Endothelial cell of umbilical vein (primary cell): Measurements from ENCODE around the gene MESP2.

Experiments used
- EZH2 ChIP-seq: IDR thresholded peaks from 2 replicates; pipeline ENCODE4 v1.6.1; 2012; ENCODE audit warnings: borderline replicate concordance, low read depth, mild to moderate bottlenecking, moderate library complexity, low read length, inconsistent platforms; ENCODE audit not compliant: severe bottlenecking
- GATA2 ChIP-seq: IDR thresholded peaks from 2 replicates; pipeline ENCODE4 v1.7.0; 2011; ENCODE audit warnings: low read depth, mild to moderate bottlenecking, moderate library complexity, mixed read lengths, low read length; ENCODE audit not compliant: insufficient read length, insufficient read depth
- JUN ChIP-seq: IDR thresholded peaks from 2 replicates; pipeline ENCODE4 v1.6.1; 2011; ENCODE audit warnings: borderline replicate concordance, low read depth; ENCODE audit not compliant: insufficient read length, insufficient read depth
- MYC ChIP-seq: IDR thresholded peaks from one replicate; pipeline ENCODE4 v1.6.1; 2011; ENCODE audit warnings: mild to moderate bottlenecking, low read depth, low read length
- POLR2A ChIP-seq: IDR thresholded peaks from 2 replicates; pipeline ENCODE4 v1.6.1; 2012; ENCODE audit warnings: low read depth, mild to moderate bottlenecking, control low read depth, low read length
- POLR2AphosphoS5 ChIP-seq: IDR thresholded peaks from 2 replicates; pipeline ENCODE4 v1.6.1; 2012; ENCODE audit warnings: low read depth, mild to moderate bottlenecking, control low read depth, low read length, moderate library complexity; ENCODE audit not compliant: insufficient read depth
- TF ChIP-seq, protein P1 (sequence below): IDR thresholded peaks from 2 replicates; pipeline ENCODE4 v1.6.1; 2011; ENCODE audit not compliant: insufficient read depth, insufficient read length
- TF ChIP-seq, protein P2 (sequence below), 2 donors: IDR thresholded peaks; 1 replicate in 1 of 2; 2 replicates in 1 of 2; pipeline ENCODE4 v1.5.1; 2011; ENCODE audit warnings: low read length in 2 of 2, mild to moderate bottlenecking in 2 of 2, moderate library complexity in 2 of 2, control low read depth in 1 of 2, inconsistent platforms in 1 of 2, low read depth in 1 of 2; ENCODE audit not compliant: insufficient read depth in 1 of 2; ENCODE audit errors: extremely low read depth in 1 of 2

DNA sequence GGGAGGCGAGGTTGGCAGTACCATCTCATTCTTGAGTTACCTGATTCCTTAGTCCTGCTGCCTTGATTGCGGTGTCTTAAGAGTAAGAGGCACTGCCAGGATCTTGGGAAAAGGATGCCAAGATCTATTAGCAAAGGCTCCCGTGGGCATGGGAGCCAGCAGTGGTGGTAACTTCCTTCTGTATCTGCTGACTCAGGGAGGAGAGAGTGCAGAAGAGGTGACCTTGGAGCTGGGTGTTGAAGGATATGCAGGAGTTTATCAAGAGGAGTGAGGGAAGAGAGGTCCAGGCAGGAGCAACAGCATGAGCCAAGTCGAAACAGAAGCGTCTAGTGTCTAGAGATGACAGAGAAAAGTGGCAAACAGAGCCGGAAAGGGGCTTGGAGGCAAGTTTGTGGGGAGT lies 4.5 kb downstream of the MESP2 start:
- TF ChIP-seq, protein P1, sequence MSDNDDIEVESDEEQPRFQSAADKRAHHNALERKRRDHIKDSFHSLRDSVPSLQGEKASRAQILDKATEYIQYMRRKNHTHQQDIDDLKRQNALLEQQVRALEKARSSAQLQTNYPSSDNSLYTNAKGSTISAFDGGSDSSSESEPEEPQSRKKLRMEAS = no peak
- TF ChIP-seq JUN = no peak
- TF ChIP-seq, protein P2, sequence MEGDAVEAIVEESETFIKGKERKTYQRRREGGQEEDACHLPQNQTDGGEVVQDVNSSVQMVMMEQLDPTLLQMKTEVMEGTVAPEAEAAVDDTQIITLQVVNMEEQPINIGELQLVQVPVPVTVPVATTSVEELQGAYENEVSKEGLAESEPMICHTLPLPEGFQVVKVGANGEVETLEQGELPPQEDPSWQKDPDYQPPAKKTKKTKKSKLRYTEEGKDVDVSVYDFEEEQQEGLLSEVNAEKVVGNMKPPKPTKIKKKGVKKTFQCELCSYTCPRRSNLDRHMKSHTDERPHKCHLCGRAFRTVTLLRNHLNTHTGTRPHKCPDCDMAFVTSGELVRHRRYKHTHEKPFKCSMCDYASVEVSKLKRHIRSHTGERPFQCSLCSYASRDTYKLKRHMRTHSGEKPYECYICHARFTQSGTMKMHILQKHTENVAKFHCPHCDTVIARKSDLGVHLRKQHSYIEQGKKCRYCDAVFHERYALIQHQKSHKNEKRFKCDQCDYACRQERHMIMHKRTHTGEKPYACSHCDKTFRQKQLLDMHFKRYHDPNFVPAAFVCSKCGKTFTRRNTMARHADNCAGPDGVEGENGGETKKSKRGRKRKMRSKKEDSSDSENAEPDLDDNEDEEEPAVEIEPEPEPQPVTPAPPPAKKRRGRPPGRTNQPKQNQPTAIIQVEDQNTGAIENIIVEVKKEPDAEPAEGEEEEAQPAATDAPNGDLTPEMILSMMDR (IDR thresholded peaks at IDR 0.05; ENCODE audit: extremely low read depth in 1 of 2, insufficient read depth in 1 of 2, low read depth in 1 of 2, low read length in 2 of 2) = no peak
- TF ChIP-seq EZH2 = no peak
- no peak for TF ChIP-seq POLR2A
- no peak for TF ChIP-seq POLR2AphosphoS5
- TF ChIP-seq MYC = no peak
- TF ChIP-seq GATA2 = no peak
